Measurements from ENCODE around the gene RSAD1. TPM values are rescaled to one million over a fixed set of nuclear protein-coding genes. Genes with fewer than 3 reads are reported as not detected.
A peak's percentile ranks its signal among the peaks of the same experiment; 100 is the strongest.

The RSAD1 gene
- total RNA-seq, 1 donor from 2014 or later: 52.7 TPM

DNA sequence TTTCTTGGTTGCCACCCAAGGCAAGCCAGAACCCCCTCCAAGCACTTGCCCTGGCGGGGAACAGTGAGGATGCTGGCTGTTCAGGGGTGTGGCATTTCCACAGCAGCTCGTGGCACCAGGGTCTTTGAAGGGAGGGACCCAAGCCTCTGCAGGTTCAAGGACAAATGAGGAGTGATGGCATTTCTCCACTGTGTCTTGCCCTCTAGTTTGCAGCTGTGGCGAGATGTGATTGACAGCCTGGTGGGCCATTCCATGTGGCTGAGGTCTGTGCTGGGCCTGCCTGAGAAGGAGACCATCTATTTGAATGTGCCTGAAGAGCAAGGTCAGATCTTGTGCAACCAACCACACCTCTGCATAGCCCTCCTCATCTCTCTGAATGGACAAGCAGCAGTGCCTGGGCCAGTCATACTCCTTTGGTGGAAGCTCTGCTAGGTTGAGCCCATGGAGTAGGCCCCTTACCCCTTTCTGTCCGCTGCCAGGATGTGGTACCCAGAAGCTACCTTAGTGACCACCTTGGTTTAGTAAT lies 49.4 kb downstream of the RSAD1 start:
- no peak for ATAC-seq
- intact Hi-C loops (cut with DNase I): no loop called here
- no peak for DNase-seq (ENCODE audit: missing footprints)

- intact Hi-C loops (cut with DNase I): no loop called here
- DNase-seq (ENCODE audit: missing footprints): no peak
- ATAC-seq: no peak
Observed at GRCh38 chr17:50529849-50530248, 51.2 kb downstream of the RSAD1 start.

GRCh38 chr17:50531428-50532025 lies 52.9 kb downstream of the RSAD1 start:
- intact Hi-C loops (cut with DNase I): loop anchor here (2.0 kb wide), 1 partner anchor 49 kb away; no protein-coding TSS in a partner anchor
- DNase-seq (ENCODE audit: missing footprints) (no peak), ATAC-seq (no peak)

GRCh38 chr17:50532452-50533024 lies 53.9 kb downstream of the RSAD1 start, which contains the start of gene EPN3:
Gene EPN3, plus strand, starts transcription at chr17:50532735. Its CDS starts 3,822 bp downstream, at chr17:50536557.
- ATAC-seq (peak; percentile 29), DNase-seq (ENCODE audit: missing footprints) (no peak)
- intact Hi-C loops (cut with DNase I): loop anchor here (2.0 kb wide), 1 partner anchor 50 kb away; no protein-coding TSS in a partner anchor

DNA sequence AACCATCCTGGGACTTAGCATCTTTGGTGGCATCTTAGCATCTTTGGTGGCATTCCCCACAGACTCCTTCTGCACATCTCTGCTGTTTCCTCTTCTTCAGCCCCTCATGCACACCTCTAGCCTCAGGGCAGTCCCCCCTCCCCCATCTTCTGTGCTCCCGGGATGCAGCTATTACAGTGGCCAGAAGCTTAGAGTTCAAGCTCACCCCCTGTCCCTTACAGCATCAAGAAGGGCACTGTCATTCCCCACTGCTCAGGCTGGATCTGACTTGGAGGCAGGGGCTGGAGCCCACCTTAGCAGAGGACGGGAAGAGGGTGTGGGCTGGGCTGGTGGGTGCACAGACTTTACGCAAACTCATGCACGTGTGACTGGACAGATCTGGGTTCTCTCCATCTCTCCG lies 54.5 kb downstream of the RSAD1 start:
- intact Hi-C loops (cut with DNase I): loop anchor here (2.0 kb wide), 1 partner anchor 50 kb away; no protein-coding TSS in a partner anchor
- ATAC-seq: peak; percentile 15
- DNase-seq (ENCODE audit: missing footprints): no peak

DNA sequence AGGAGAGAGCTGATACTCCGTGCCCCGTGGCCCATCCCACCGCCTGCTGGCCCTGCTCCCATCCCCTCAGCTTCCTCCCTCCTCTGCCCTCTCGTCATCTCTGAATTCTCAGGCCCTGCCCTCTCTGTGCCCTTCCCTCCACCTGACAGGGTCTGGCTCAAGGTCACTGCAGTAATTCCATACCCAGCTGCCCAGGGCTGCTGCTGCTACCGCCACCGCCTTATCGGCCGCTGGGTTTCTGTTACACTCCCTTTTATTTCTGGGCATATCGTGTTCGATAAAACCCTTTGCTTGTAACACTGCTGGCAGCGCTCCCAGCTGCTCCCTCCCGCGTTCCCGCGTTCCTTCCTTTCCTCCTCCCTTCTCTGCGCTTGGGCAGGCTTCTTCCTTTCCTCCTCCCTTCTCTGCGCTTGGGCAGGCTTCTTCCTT lies 55.1 kb downstream of the RSAD1 start:
- intact Hi-C loops (cut with DNase I): loop anchor here (2.0 kb wide), 1 partner anchor 51 kb away; no protein-coding TSS in a partner anchor
- ATAC-seq (peak; percentile 82), DNase-seq (ENCODE audit: missing footprints) (peak; percentile 85)

- no peak for DNase-seq (ENCODE audit: missing footprints)
- intact Hi-C loops (cut with DNase I): no loop called here
- peak; percentile 53 for ATAC-seq
Observed at GRCh38 chr17:50534222-50534978, 55.7 kb downstream of the RSAD1 start.

GRCh38 chr17:50534979-50535326 lies 56.3 kb downstream of the RSAD1 start:
- DNase-seq (ENCODE audit: missing footprints) (no peak), ATAC-seq (no peak)
- intact Hi-C loops (cut with DNase I): no loop called here

DNA sequence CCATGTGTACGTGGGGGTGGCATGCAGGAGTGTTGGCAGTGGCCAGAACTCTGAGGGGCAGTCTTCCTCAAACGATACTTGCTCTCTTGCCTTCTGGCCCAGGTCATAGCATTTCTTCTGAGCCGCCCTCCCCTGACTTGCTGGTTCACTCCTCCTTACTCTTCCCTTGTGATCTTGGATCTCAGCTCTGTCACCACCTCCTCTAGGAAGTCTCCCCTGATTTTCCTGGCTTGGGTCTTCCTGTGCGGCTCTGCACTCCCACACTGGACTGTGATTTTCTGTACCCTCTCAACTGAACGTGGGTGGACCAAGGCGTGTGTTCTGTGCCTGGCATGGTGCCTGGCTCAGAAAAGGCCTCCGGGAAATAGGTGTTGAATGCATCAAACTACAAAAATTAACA lies 56.7 kb downstream of the RSAD1 start:
- no peak for ATAC-seq
- intact Hi-C loops (cut with DNase I): no loop called here
- no peak for DNase-seq (ENCODE audit: missing footprints)

Other genes with a start within 250 kb of the RSAD1 start
- gene TMEM92, start 204.4 kb upstream of the RSAD1 start, total RNA-seq: not detected
- 16.4 TPM for gene XYLT2, start 132.7 kb upstream of the RSAD1 start, total RNA-seq
- 85.0 TPM for gene MRPL27, start 105.7 kb upstream of the RSAD1 start, total RNA-seq
- 0.60 TPM for gene EME1, start 105.6 kb upstream of the RSAD1 start, total RNA-seq
- 24.5 TPM for gene LRRC59, start 81.3 kb upstream of the RSAD1 start, total RNA-seq
- gene ACSF2, start 52.6 kb upstream of the RSAD1 start, total RNA-seq: 22.7 TPM
- 0.16 TPM for gene CHAD, start 10.0 kb upstream of the RSAD1 start, total RNA-seq
- gene MYCBPAP, start 29.6 kb downstream of the RSAD1 start, total RNA-seq: 0.81 TPM
- 21.5 TPM for gene EPN3, start 53.9 kb downstream of the RSAD1 start, total RNA-seq
- 60.4 TPM for gene SPATA20, start 68.3 kb downstream of the RSAD1 start, total RNA-seq
- gene CACNA1G, start 81.9 kb downstream of the RSAD1 start, total RNA-seq: 0.38 TPM
- 0.68 TPM for gene ABCC3, start 156.0 kb downstream of the RSAD1 start, total RNA-seq
- 60.9 TPM for gene ANKRD40, start 229.1 kb downstream of the RSAD1 start, total RNA-seq
- 49.3 TPM for gene LUC7L3, start 240.7 kb downstream of the RSAD1 start, total RNA-seq

All from Right ventricle myocardium inferior (tissue), 1 donor.